Measurements from ENCODE around the gene STX1B. TPM values are rescaled to one million over a fixed set of nuclear protein-coding genes. Genes with fewer than 3 reads are reported as not detected.

STX1B gene
- total RNA-seq, 1 experiment from 2014 or later: 11.0 TPM

- Mint-ChIP-seq H3K27ac (no peak overlapping the region; a peak in 1 of 7 replicates), H3K36me3 (ENCODE audit: insufficient read depth in 1 of 3, low read depth in 3 of 3) (no peaks in the 10 kb centered on the region; a peak in 1 of 7 replicates), H3K4me3 (no peak overlapping the region)
Measured at GRCh38 chr16:30953111-30953510, 57.3 kb downstream of the STX1B start.

More at GRCh38 chr16:30953111-30953510, 57.3 kb downstream of the STX1B start:
- no peak overlapping the region for H2BK5ac ChIP-seq (ENCODE audit: insufficient read length, low read length)
- no peaks in the 10 kb centered on the region for H4K20me1 ChIP-seq (ENCODE audit: control insufficient read depth, insufficient read depth, insufficient read length)
- no CpG with 5 or more reads among the region's 9 CpGs for WGBS (ENCODE audit: extremely low coverage, insufficient read length, low lambda C conversion rate)
- no peaks in the 10 kb centered on the region for H3K9me3 Mint-ChIP-seq
- no peak for DNase-seq
- H3K27me3 ChIP-seq (ENCODE audit: insufficient read depth, low read length): no peaks in the 10 kb centered on the region
- H3K56ac ChIP-seq (ENCODE audit: insufficient read length, low read depth, low read length): no peak overlapping the region
- H3K14ac ChIP-seq (ENCODE audit: insufficient read depth, low read length): no peak overlapping the region
- H2AFZ ChIP-seq (ENCODE audit: low read length): no peak overlapping the region
- no peaks in the 10 kb centered on the region for H3K9me3 ChIP-seq (ENCODE audit: control insufficient read depth, low read depth, low read length)
- no peak overlapping the region for H4K8ac ChIP-seq (replicated peaks; ENCODE audit: insufficient read length, low read depth, low read length)
- no peak overlapping the region for H2BK120ac ChIP-seq (ENCODE audit: low read depth, low read length, poor library complexity, severe bottlenecking)
- no peaks in the 10 kb centered on the region for H3K79me2 ChIP-seq (ENCODE audit: insufficient read depth, low read length)
- no peak overlapping the region for H3K18ac ChIP-seq (ENCODE audit: insufficient read length, low read depth, low read length)
- H3K27ac ChIP-seq (ENCODE audit: insufficient read length, low read depth, low read length): no peak overlapping the region
- H3K4me2 ChIP-seq (ENCODE audit: insufficient read depth, insufficient read length, low read length): no peak overlapping the region
- peaks cover 14 to 17% of the 10 kb centered on the region in 2 experiments for H3K4me1 Mint-ChIP-seq
- TF ChIP-seq, protein P1, sequence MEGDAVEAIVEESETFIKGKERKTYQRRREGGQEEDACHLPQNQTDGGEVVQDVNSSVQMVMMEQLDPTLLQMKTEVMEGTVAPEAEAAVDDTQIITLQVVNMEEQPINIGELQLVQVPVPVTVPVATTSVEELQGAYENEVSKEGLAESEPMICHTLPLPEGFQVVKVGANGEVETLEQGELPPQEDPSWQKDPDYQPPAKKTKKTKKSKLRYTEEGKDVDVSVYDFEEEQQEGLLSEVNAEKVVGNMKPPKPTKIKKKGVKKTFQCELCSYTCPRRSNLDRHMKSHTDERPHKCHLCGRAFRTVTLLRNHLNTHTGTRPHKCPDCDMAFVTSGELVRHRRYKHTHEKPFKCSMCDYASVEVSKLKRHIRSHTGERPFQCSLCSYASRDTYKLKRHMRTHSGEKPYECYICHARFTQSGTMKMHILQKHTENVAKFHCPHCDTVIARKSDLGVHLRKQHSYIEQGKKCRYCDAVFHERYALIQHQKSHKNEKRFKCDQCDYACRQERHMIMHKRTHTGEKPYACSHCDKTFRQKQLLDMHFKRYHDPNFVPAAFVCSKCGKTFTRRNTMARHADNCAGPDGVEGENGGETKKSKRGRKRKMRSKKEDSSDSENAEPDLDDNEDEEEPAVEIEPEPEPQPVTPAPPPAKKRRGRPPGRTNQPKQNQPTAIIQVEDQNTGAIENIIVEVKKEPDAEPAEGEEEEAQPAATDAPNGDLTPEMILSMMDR (conservative IDR thresholded peaks at IDR 0.05): no peak
- no peak overlapping the region for H2AK5ac ChIP-seq (ENCODE audit: insufficient read length, low read length)
- peaks cover 9% of the 10 kb centered on the region for H3K23me2 ChIP-seq (ENCODE audit: insufficient read length, low read depth, low read length, poor library complexity, severe bottlenecking)
- no peak overlapping the region for H3K4ac ChIP-seq (ENCODE audit: low read depth, low read length)
- no peak overlapping the region for H4K91ac ChIP-seq (ENCODE audit: insufficient read length, low read depth, low read length)
- H3K27me3 Mint-ChIP-seq (ENCODE audit: low read depth): peaks cover 4% of the 10 kb centered on the region; the same call in 1 of the 2 replicates
- no peak overlapping the region for H4K5ac ChIP-seq (ENCODE audit: insufficient read length, low read depth, low read length)
- H3K9ac ChIP-seq (ENCODE audit: extremely low read depth, insufficient read length, low read length): no peak overlapping the region
- H3T11ph ChIP-seq (ENCODE audit: low read length): no peak overlapping the region
- no peak overlapping the region for H2BK15ac ChIP-seq (ENCODE audit: low read depth, low read length)
- H3K79me1 ChIP-seq (ENCODE audit: insufficient read depth, low read depth, low read length, poor library complexity, severe bottlenecking): no peaks in the 10 kb centered on the region
- no peak overlapping the region for H2BK20ac ChIP-seq (ENCODE audit: low read depth, low read length, poor library complexity, severe bottlenecking)
- no peak overlapping the region for H3K23ac ChIP-seq (ENCODE audit: insufficient read length, low read depth, low read length)
- H3K4me1 ChIP-seq (ENCODE audit: insufficient read depth, low read length): no peaks in the 10 kb centered on the region
- no peak overlapping the region for H2BK12ac ChIP-seq (ENCODE audit: insufficient read length, low read depth, low read length)
